GM12878 (cell line): ENCODE data around the gene WHRN. TPM values are rescaled to one million over a fixed set of nuclear protein-coding genes. Genes with fewer than 3 reads are reported as not detected.

Experiments
- CBX3 ChIP-seq: fragments of 200-600 bp; sonication (generic); IDR thresholded peaks from 2 replicates; pipeline ENCODE4 v1.6.1; 2016; ENCODE audit warnings: low read depth, borderline replicate concordance
- CHD1 ChIP-seq: IDR thresholded peaks from 2 replicates; pipeline ENCODE4 v1.6.1; 2012; ENCODE audit warnings: low read depth, low read length, improper control_type of control experiment
- CHD2 ChIP-seq: IDR thresholded peaks from 2 replicates; pipeline ENCODE4 v1.6.1; 2011; ENCODE audit warnings: low read depth, low read length, improper control_type of control experiment, borderline replicate concordance
- HDGF ChIP-seq: fragments of 450-650 bp; IDR thresholded peaks from 2 replicates; pipeline ENCODE4 v1.6.1; 2016; ENCODE audit warnings: antibody characterized with exemption
- IKZF1 ChIP-seq: fragments of 450-650 bp; conservative IDR thresholded peaks from 2 replicates; pipeline ENCODE4 v1.6.1; 2017; ENCODE audit warnings: antibody characterized with exemption, mild to moderate bottlenecking
- MXI1 ChIP-seq: fragments of 150-350 bp; IDR thresholded peaks from 2 replicates; pipeline ENCODE4 v1.6.1; 2011; ENCODE audit warnings: low read depth, mild to moderate bottlenecking, inconsistent platforms, low read length, improper control_type of control experiment
- MYB ChIP-seq: fragments of 150-350 bp; IDR thresholded peaks from 2 replicates; pipeline ENCODE4 v1.6.1; 2014; ENCODE audit warnings: mild to moderate bottlenecking, low read depth, low read length, borderline replicate concordance
- POLR2AphosphoS2 ChIP-seq: IDR thresholded peaks from 2 replicates; pipeline ENCODE4 v1.6.1; 2011; ENCODE audit warnings: low read depth, mild to moderate bottlenecking, low read length, improper control_type of control experiment, moderate library complexity
- SREBF2 ChIP-seq: IDR thresholded peaks from 2 replicates; pipeline ENCODE4 v1.6.1; 2012; ENCODE audit warnings: mild to moderate bottlenecking, low read length
- STAT3 ChIP-seq: IDR thresholded peaks from 2 replicates; pipeline ENCODE4 v1.6.1; 2011; ENCODE audit warnings: low read depth, low read length, improper control_type of control experiment
- TCF3 ChIP-seq: IDR thresholded peaks from 2 replicates; pipeline ENCODE4 v1.6.1; 2012; ENCODE audit warnings: low read depth, mild to moderate bottlenecking, low read length, borderline replicate concordance; ENCODE audit not compliant: insufficient read depth
- YBX1 ChIP-seq: fragments of 450-650 bp; IDR thresholded peaks from 2 replicates; pipeline ENCODE4 v1.6.1; 2016; ENCODE audit warnings: antibody characterized with exemption
- polyA plus RNA-seq, 11 experiments: library from polyadenylated mRNA; depleted of rRNA in 4 of 11; unstranded in 6 of 11; stranded (reverse) in 5 of 11; fragments of >200 nt; fragmentation: Nextera tagmentation in 4 of 11; fragmentation: Illumina TruSeq in 1 of 11; extraction: Ambion mirVana in 4 of 11; extraction: Trizol in 1 of 11; gene quantifications; 1 replicate in 1 of 11; 2 replicates in 10 of 11; pipeline versions ENCODE4 v1.2.1 to v1.2.3, GENCODE V29; 2011 to 2016; ENCODE audit warnings: inconsistent platforms in 2 of 11, missing spikeins in 2 of 11, low read depth in 1 of 11
- total RNA-seq, 4 experiments: library from RNA; depleted of rRNA in 3 of 4; stranded (reverse); fragments of >200 nt in 3 of 4; fragmentation: Illumina TruSeq in 1 of 4; extraction: Trizol in 1 of 4; gene quantifications; 2 replicates each; pipeline versions ENCODE4 v1.2.1 to v1.2.3, GENCODE V29; 2013 to 2021
- TF ChIP-seq, protein P1 (sequence below): IDR thresholded peaks from 2 replicates; pipeline ENCODE4 v1.6.1; 2011; ENCODE audit warnings: borderline replicate concordance, low read depth, mild to moderate bottlenecking, moderate library complexity, low read length; ENCODE audit not compliant: insufficient read depth, poor library complexity, severe bottlenecking
- TF ChIP-seq, protein P2 (sequence below): fragments of 450-650 bp; IDR thresholded peaks from 2 replicates; pipeline ENCODE4 v1.6.1; 2016; ENCODE audit warnings: mild to moderate bottlenecking
- TF ChIP-seq, protein P3 (sequence below): fragments of 450-650 bp; IDR thresholded peaks from 2 replicates; pipeline ENCODE4 v1.6.1; 2018; ENCODE audit warnings: mild to moderate bottlenecking, low read depth, moderate library complexity; ENCODE audit not compliant: partially characterized antibody
- TF ChIP-seq, protein P4 (sequence below): IDR thresholded peaks from 2 replicates; pipeline ENCODE4 v1.6.1; 2011; ENCODE audit warnings: mild to moderate bottlenecking, low read depth, low read length, moderate library complexity; ENCODE audit not compliant: insufficient replicate concordance
- TF ChIP-seq, protein P5 (sequence below): fragments of 450-650 bp; IDR thresholded peaks from 2 replicates; pipeline ENCODE4 v1.6.1; 2017; ENCODE audit warnings: mild to moderate bottlenecking, low read depth, inconsistent platforms; ENCODE audit not compliant: poor library complexity, severe bottlenecking

Gene WHRN
- total and polyA plus RNA-seq, 10 of the 15 experiments (the other 5 are each of a cell fraction or from before 2014, with no cell fraction given) = 0.04 to 18.2 (median 0.68) TPM; not detected in 1

DNA sequence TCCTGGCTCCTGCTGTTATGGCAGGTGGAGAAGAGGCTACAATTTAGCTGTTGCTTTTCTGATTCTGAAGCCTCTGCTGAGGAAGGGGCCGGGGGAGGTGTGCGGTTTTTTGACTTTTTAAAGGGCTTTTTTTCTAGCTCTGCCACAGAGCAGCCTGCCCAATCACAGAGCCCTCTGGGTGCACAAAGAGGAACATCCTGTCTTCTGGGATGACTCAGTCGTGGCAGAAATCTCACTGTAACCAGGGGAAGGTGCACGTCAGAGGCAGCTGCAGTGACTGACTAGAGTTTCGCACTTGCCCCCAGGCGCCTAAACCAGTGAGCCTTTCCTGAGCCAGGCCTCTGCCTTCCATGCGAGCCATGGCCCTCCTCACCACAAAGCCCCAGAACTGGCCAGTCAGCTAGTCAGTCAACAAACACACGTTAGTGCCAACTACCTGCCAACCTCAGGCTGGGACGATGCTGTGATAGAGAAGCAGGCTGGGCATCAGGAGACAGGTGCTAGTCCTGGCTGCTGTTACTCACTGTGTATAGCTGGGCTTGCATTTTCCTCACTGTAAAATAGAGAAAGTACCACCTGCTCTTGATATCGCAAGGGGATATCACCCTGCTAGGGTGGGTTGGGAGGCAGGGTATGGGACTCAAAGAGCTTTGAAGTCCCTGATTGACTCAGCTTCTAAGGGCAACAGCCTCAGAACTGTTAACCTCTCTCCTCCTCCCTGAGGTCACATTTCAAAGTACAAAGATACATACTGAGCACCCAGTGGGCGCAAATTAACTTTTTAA, 119.7 kb downstream of the WHRN start (continued):
- TF ChIP-seq CHD1 (no peak; the same call in 1 of the 2 replicates), STAT3 (no peak), HDGF (peak; percentile 71; the same call in 1 of the 2 replicates), CBX3 (no peak), MXI1 (peak; percentile 81; the same call in 1 of the 2 replicates), YBX1 (no peak), IKZF1 (peak; percentile 91), SREBF2 (no peak), POLR2AphosphoS2 (no peak), TCF3 (peak; percentile 91; the same call in 1 of the 2 replicates), MYB (peak; percentile 66; the same call in 1 of the 2 replicates), CHD2 (0 out of 2 replicates have a peak, but pooled peaks have one; percentile 63)
- TF ChIP-seq, protein P1, sequence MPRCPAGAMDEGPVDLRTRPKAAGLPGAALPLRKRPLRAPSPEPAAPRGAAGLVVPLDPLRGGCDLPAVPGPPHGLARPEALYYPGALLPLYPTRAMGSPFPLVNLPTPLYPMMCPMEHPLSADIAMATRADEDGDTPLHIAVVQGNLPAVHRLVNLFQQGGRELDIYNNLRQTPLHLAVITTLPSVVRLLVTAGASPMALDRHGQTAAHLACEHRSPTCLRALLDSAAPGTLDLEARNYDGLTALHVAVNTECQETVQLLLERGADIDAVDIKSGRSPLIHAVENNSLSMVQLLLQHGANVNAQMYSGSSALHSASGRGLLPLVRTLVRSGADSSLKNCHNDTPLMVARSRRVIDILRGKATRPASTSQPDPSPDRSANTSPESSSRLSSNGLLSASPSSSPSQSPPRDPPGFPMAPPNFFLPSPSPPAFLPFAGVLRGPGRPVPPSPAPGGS = peak; percentile 7
- TF ChIP-seq, protein P2, sequence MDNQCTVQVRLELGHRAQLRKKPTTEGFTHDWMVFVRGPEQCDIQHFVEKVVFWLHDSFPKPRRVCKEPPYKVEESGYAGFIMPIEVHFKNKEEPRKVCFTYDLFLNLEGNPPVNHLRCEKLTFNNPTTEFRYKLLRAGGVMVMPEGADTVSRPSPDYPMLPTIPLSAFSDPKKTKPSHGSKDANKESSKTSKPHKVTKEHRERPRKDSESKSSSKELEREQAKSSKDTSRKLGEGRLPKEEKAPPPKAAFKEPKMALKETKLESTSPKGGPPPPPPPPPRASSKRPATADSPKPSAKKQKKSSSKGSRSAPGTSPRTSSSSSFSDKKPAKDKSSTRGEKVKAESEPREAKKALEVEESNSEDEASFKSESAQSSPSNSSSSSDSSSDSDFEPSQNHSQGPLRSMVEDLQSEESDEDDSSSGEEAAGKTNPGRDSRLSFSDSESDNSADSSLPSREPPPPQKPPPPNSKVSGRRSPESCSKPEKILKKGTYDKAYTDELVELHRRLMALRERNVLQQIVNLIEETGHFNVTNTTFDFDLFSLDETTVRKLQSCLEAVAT = peak; percentile 94
- TF ChIP-seq, protein P3, sequence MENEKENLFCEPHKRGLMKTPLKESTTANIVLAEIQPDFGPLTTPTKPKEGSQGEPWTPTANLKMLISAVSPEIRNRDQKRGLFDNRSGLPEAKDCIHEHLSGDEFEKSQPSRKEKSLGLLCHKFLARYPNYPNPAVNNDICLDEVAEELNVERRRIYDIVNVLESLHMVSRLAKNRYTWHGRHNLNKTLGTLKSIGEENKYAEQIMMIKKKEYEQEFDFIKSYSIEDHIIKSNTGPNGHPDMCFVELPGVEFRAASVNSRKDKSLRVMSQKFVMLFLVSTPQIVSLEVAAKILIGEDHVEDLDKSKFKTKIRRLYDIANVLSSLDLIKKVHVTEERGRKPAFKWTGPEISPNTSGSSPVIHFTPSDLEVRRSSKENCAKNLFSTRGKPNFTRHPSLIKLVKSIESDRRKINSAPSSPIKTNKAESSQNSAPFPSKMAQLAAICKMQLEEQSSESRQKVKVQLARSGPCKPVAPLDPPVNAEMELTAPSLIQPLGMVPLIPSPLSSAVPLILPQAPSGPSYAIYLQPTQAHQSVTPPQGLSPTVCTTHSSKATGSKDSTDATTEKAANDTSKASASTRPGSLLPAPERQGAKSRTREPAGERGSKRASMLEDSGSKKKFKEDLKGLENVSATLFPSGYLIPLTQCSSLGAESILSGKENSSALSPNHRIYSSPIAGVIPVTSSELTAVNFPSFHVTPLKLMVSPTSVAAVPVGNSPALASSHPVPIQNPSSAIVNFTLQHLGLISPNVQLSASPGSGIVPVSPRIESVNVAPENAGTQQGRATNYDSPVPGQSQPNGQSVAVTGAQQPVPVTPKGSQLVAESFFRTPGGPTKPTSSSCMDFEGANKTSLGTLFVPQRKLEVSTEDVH = peak; percentile 24
- TF ChIP-seq, protein P4, sequence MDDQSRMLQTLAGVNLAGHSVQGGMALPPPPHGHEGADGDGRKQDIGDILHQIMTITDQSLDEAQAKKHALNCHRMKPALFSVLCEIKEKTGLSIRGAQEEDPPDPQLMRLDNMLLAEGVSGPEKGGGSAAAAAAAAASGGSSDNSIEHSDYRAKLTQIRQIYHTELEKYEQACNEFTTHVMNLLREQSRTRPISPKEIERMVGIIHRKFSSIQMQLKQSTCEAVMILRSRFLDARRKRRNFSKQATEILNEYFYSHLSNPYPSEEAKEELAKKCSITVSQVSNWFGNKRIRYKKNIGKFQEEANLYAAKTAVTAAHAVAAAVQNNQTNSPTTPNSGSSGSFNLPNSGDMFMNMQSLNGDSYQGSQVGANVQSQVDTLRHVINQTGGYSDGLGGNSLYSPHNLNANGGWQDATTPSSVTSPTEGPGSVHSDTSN = peak; percentile 33
- TF ChIP-seq, protein P5, sequence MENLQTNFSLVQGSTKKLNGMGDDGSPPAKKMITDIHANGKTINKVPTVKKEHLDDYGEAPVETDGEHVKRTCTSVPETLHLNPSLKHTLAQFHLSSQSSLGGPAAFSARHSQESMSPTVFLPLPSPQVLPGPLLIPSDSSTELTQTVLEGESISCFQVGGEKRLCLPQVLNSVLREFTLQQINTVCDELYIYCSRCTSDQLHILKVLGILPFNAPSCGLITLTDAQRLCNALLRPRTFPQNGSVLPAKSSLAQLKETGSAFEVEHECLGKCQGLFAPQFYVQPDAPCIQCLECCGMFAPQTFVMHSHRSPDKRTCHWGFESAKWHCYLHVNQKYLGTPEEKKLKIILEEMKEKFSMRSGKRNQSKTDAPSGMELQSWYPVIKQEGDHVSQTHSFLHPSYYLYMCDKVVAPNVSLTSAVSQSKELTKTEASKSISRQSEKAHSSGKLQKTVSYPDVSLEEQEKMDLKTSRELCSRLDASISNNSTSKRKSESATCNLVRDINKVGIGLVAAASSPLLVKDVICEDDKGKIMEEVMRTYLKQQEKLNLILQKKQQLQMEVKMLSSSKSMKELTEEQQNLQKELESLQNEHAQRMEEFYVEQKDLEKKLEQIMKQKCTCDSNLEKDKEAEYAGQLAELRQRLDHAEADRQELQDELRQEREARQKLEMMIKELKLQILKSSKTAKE = peak; percentile 69
